Heart left ventricle (tissue), 13 donors: ENCODE results near the gene MSRB3.

ENCODE experiments used
- CTCF ChIP-seq, 12 donors: fragments of 200-600 bp; sonication (generic) in 4 of 12; IDR thresholded peaks; one replicate each; pipeline versions ENCODE4 v1.5.0 to v1.8.0; 2018 to 2022; ENCODE audit warnings: antibody characterized with exemption in 12 of 12, mild to moderate bottlenecking in 5 of 12
- POLR2A ChIP-seq, 2 donors: fragments of 450-650 bp; IDR thresholded peaks; one replicate each; pipeline ENCODE4 v1.6.1; 2017; ENCODE audit warnings: antibody characterized with exemption in 2 of 2, mild to moderate bottlenecking in 2 of 2, moderate library complexity in 2 of 2
- donor health status: ischemic (EF 13 %, LVEDD 7.1; RV severe dilation, severe dysfunction).
- donor health status: DM: no; HTN: yes; CAD: no.
- donor health status: DM: no; HTN: no; CAD: no.
- donor health status: ischemic (EF 25% LVEDD 6.9; RV normal size, moderate dysfunction).
- donor health status: ischemic (EF 25% LVEDD 5.7; RV mildly dilated, moderate dysfunction).
- donor health status: ischemic (EF 35%, LVEDD 5.7; RV mildly dilated, moderate dysfunction).
- donor health status: nonischemic (EF 11% LVEDD 7.7; RV severe dilation, severe dysfunction).
- donor health status: DM: yes; HTN: yes; CAD: no.
- donor health status: PGD.
- donor health status: ischemic (EF 29% LVEDD 5.4; RV normal size, mild dysfunction).
- donor health status: nonischemic (EF 23%, LVEDD 6.1; RV moderate dilation, normal function).

GRCh38 chr12:65409726-65410125 is 131.2 kb downstream of the MSRB3 start:
- TF ChIP-seq CTCF (IDR thresholded peaks at IDR 0.05) (no peak), POLR2A (IDR thresholded peaks at IDR 0.05) (no peak)
